Lower lobe of right lung (tissue), 2 donors: ENCODE data around the gene APLF. TPM values are rescaled to one million over a fixed set of nuclear protein-coding genes. Genes with fewer than 3 reads are reported as not detected.
"Not testable (repeated sequence)": the region's sequence is repeated elsewhere in the genome, so short reads cannot be mapped to it uniquely, and the experiment has no call there.

Experiments used
- ATAC-seq, 2 donors: fragments of 200-7000 bp; cut with Tn5 transposase; one replicate each; pipeline ENCODE4 v1.9.1; 2020 to 2022; ENCODE audit warnings: mild to moderate bottlenecking in 2 of 2, moderate library complexity in 2 of 2
- DNase-seq: peaks from one replicate; pipeline ENCODE4 v3.0.0-alpha.2; 2020
- H3K27ac ChIP-seq: fragments of 200-600 bp; one replicate; pipeline ENCODE4 v1.8.0; 2022
- H3K27me3 ChIP-seq: fragments of 200-600 bp; one replicate; pipeline ENCODE4 v1.8.0; 2022; ENCODE audit warnings: low read depth
- H3K36me3 ChIP-seq: fragments of 200-600 bp; one replicate; pipeline ENCODE4 v1.8.0; 2022; ENCODE audit warnings: mild to moderate bottlenecking
- H3K4me1 ChIP-seq: fragments of 200-600 bp; one replicate; pipeline ENCODE4 v1.8.0; 2022
- H3K4me3 ChIP-seq: fragments of 200-600 bp; one replicate; pipeline ENCODE4 v1.8.0; 2022; ENCODE audit warnings: mild to moderate bottlenecking
- H3K9me3 ChIP-seq: fragments of 200-600 bp; one replicate; pipeline ENCODE4 v1.8.0; 2022
- intact Hi-C: fragments of 100-400 bp; cut with DNase I; formaldehyde crosslinking; loops from one replicate; pipeline ENCODE4 v1.11.0; 2022
- total RNA-seq: library from RNA; stranded (reverse); fragmentation: NEBNext Ultra II Directional; extraction: Animal tissue kit (Norgen Biotek cat#: 25700); gene quantifications from one replicate; pipeline ENCODE4 v1.2.1, GENCODE V29; 2021
- TF ChIP-seq, protein P1 (sequence below): fragments of 200-600 bp; IDR thresholded peaks from one replicate; pipeline ENCODE4 v1.8.0; 2022; ENCODE audit warnings: antibody characterized with exemption, mild to moderate bottlenecking
- donor health status: DM: no; HTN: yes; CAD: no; lungs with severe emphysema.

The APLF gene
- total RNA-seq, 1 donor from 2014 or later = 5.8 TPM

DNA sequence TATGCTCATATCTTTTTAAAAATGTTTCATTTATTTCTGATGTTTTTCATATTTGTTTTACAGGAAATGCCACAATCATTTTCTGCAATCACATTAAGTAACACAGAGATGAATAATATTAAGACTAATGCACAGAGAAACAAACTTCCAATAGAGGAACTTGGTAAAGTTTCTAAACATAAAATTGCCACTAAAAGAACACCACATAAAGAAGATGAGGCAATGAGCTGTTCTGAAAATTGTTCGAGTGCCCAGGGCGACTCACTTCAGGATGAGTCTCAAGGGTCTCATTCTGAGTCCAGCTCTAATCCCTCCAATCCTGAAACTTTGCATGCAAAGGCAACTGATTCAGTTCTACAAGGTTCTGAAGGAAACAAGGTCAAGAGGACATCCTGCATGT lies 70.4 kb downstream of the APLF start:
- Histone ChIP-seq H3K36me3 (no peaks in the 10 kb centered on the region), H3K9me3 (no peaks in the 10 kb centered on the region), H3K27me3 (no peaks in the 10 kb centered on the region), H3K4me3 (no peak overlapping the region), H3K4me1 (no peaks in the 10 kb centered on the region), H3K27ac (no peak overlapping the region)
- no peak for DNase-seq
- ATAC-seq = no peak
- TF ChIP-seq, protein P1, sequence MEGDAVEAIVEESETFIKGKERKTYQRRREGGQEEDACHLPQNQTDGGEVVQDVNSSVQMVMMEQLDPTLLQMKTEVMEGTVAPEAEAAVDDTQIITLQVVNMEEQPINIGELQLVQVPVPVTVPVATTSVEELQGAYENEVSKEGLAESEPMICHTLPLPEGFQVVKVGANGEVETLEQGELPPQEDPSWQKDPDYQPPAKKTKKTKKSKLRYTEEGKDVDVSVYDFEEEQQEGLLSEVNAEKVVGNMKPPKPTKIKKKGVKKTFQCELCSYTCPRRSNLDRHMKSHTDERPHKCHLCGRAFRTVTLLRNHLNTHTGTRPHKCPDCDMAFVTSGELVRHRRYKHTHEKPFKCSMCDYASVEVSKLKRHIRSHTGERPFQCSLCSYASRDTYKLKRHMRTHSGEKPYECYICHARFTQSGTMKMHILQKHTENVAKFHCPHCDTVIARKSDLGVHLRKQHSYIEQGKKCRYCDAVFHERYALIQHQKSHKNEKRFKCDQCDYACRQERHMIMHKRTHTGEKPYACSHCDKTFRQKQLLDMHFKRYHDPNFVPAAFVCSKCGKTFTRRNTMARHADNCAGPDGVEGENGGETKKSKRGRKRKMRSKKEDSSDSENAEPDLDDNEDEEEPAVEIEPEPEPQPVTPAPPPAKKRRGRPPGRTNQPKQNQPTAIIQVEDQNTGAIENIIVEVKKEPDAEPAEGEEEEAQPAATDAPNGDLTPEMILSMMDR = no peak
- intact Hi-C loops = no loop called here

DNA sequence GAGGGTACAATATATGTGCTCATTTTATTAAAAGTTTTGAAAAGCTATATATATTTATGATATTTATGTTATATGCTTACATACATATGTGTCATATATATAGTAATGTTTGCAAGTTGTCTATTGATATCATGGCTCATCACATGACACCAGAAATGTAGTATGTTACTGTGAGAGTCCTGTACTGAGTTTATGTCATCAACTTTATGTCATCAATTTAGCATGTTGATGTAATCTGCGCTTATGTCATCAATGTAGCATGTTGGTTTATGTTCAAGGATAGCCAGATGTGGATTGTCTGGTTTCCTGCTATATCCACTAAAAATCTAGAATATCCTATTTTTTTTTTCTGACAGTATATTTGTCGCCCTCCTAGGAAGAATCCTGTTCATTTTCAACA lies 77.4 kb downstream of the APLF start:
- Histone ChIP-seq H3K27ac (no peak overlapping the region), H3K9me3 (no peaks in the 10 kb centered on the region), H3K4me3 (no peak overlapping the region), H3K36me3 (no peaks in the 10 kb centered on the region), H3K4me1 (no peaks in the 10 kb centered on the region), H3K27me3 (no peaks in the 10 kb centered on the region)
- ATAC-seq (no peak), DNase-seq (no peak)
- TF ChIP-seq, protein P1 = no peak
- intact Hi-C loops = no loop called here

DNA sequence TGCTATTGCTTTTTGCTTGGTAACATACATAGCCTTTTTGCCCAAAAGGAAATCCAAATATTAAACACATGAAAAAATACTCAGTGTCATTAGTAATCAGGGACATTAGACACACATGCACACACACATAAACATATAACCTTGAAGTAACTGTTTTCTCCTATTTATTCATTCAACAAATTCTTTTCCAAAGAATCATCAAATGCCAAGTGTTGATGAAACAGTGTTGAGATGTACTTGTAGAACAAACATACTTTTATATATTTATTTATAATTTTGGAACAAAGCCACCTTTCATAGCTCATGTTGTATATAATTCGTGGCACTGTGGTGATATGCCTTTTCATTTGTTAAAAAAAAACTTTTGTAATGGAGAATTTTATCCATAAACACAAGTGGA lies 81.0 kb downstream of the APLF start:
- DNase-seq = no peak
- intact Hi-C loops = no loop called here

DNA sequence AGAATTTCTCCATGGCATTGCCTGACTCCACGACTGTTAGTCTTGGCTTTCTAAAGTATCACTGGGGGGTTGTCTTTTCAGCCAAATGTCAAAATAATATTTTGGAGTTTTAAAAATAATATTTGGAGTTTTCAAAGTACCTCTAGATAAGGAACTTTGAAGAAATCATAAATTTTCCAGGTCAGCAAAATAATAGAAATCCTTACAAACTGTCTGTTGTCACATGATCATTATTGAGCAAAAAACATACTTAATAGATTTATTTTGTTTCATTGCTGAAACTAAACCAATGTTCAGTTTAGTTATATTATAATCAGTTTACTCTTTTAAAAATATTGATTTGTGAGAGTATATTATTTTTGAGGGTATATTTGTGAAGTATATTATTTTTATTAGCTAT lies 85.7 kb downstream of the APLF start:
- Histone ChIP-seq H3K27me3 (no peaks in the 10 kb centered on the region), H3K36me3 (no peaks in the 10 kb centered on the region), H3K27ac (no peak overlapping the region), H3K4me1 (no peaks in the 10 kb centered on the region), H3K9me3 (no peaks in the 10 kb centered on the region), H3K4me3 (no peak overlapping the region)
- TF ChIP-seq, protein P1 = no peak
- no peak for ATAC-seq
- intact Hi-C loops = no loop called here
- no peak for DNase-seq

More for the DNA sequence above, 81.0 kb downstream of the APLF start:
- Histone ChIP-seq H3K27ac (no peak overlapping the region), H3K27me3 (no peaks in the 10 kb centered on the region), H3K36me3 (no peaks in the 10 kb centered on the region), H3K4me1 (no peaks in the 10 kb centered on the region), H3K4me3 (no peak overlapping the region), H3K9me3 (no peaks in the 10 kb centered on the region)
- no peak for ATAC-seq
- TF ChIP-seq, protein P1 = no peak

DNA sequence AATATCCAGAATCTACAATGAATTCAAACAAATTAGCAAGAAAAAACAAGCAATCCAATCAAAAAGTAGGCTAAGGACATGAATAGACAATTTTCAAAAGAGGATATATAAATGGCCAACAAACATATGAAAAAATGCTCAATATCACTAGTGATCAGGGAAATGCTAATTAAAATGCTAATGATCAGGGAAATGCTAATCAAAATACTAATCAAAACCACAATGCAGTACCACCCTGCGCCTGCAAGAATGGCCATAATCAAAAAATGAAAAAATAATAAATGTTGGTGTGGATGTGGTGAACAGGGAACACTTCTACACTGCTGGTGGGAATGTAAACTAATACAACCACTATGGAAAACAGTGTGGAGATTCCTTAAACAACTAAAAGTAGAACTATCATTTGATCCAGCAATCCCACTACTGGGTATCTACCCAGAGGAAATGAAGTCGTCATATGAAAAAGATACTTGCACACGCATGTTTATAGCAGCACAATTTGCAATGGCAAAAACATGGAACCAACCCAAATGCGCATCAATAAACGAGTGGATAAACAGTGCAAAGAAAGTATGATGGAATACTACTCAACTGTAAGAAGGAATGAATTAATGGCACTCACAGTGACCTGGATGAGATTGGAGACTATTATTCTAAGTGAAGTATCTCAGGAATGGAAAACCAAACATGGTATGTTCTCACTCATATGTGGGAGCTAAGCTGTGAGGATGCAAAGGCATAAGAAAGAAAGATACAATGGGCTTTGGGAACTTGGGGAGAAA lies 88.2 kb downstream of the APLF start:
- H3K27me3 ChIP-seq, DNase-seq, H3K9me3 ChIP-seq, ATAC-seq, H3K4me1 ChIP-seq, intact Hi-C loops, H3K36me3 ChIP-seq, H3K27ac ChIP-seq, H3K4me3 ChIP-seq: not testable (repeated sequence)

DNA sequence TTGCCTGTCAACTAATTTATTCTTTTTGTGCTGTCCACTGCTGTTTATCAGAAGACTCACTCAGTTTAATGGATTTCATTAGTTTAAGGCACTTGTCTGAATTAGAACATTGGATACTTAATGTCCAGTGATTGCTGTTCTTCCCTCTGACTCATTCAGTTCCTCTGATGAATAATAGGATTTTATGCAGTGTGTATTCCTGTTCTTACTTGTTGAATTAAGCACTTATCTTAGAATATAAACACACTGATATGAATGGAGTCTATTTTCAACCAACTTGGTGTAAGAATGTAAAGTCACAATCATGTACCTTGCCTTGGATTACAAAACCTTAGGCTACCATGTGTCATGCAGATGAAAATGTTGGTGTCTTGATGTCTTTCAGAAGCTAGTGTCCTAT lies 89.0 kb downstream of the APLF start:
- no peaks in the 10 kb centered on the region for H3K27me3 ChIP-seq
- no peak for ATAC-seq
- no peak overlapping the region for H3K27ac ChIP-seq
- DNase-seq = no peak
- intact Hi-C loops = no loop called here
- H3K9me3 ChIP-seq = no peaks in the 10 kb centered on the region
- TF ChIP-seq, protein P1 = no peak
- H3K36me3 ChIP-seq = no peaks in the 10 kb centered on the region
- no peak overlapping the region for H3K4me3 ChIP-seq
- H3K4me1 ChIP-seq = no peaks in the 10 kb centered on the region
